Measurements from ENCODE around the gene ZNF655.

DNA sequence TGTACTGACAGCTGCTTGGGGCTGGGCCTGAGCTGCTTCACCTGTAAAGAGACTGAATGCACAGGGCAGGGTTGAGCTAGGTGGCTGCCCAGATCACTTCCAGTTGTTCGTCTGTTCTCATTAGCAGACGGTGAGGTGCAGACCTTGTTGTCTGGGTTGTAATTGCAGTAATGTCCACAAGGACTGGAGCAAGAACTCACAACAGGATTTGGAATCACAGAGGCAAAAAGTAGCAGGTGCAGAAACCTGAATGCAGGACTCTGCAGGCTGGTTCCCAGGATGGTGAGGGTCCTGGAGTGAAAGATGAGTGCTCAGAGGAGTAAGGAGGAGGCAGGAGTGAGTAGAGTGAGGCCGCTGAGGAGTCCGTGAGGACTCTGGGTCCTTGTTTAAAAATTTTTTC is 67.5 kb downstream of the ZNF655 start:
- TF ChIP-seq, protein P1, sequence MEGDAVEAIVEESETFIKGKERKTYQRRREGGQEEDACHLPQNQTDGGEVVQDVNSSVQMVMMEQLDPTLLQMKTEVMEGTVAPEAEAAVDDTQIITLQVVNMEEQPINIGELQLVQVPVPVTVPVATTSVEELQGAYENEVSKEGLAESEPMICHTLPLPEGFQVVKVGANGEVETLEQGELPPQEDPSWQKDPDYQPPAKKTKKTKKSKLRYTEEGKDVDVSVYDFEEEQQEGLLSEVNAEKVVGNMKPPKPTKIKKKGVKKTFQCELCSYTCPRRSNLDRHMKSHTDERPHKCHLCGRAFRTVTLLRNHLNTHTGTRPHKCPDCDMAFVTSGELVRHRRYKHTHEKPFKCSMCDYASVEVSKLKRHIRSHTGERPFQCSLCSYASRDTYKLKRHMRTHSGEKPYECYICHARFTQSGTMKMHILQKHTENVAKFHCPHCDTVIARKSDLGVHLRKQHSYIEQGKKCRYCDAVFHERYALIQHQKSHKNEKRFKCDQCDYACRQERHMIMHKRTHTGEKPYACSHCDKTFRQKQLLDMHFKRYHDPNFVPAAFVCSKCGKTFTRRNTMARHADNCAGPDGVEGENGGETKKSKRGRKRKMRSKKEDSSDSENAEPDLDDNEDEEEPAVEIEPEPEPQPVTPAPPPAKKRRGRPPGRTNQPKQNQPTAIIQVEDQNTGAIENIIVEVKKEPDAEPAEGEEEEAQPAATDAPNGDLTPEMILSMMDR (IDR thresholded peaks at IDR 0.05): no peak
- TF ChIP-seq EP300 (IDR thresholded peaks at IDR 0.05; ENCODE audit: low read depth) (no peak), POLR2A (IDR thresholded peaks at IDR 0.05) (no peak)

All from transverse colon (tissue), 3 donors.